Measurements from ENCODE around the gene GMPS.
"Not testable (repeated sequence)": the region's sequence is repeated elsewhere in the genome, so short reads cannot be mapped to it uniquely, and the experiment has no call there.

Gene GMPS

GRCh38 chr3:155859859-155860258 lies 10.6 kb upstream of the GMPS start:
- H3K9ac ChIP-seq (ENCODE audit: low read length) = peak overlapping the region; percentile 62
- no peaks in the 10 kb centered on the region for H3K4me1 ChIP-seq (ENCODE audit: control insufficient read depth, insufficient read depth, low read length)
- H3K9me3 ChIP-seq (ENCODE audit: control insufficient read depth, low read length) = no peaks in the 10 kb centered on the region
- no peaks in the 10 kb centered on the region for H3K36me3 ChIP-seq (ENCODE audit: control insufficient read depth, insufficient read depth, low read length, severe bottlenecking)
- peak overlapping the region; percentile 70 for H3K4me3 ChIP-seq (ENCODE audit: low read length)
- no peaks in the 10 kb centered on the region for H3K27me3 ChIP-seq (replicated peaks; ENCODE audit: control insufficient read depth, insufficient read depth, low read length)
- DNase-seq (ENCODE audit: low read depth) = peak; percentile 60

- H3K9ac ChIP-seq (ENCODE audit: low read length); H3K4me1 ChIP-seq (ENCODE audit: control insufficient read depth, insufficient read depth, low read length); H3K27me3 ChIP-seq (replicated peaks; ENCODE audit: control insufficient read depth, insufficient read depth, low read length); H3K36me3 ChIP-seq (ENCODE audit: control insufficient read depth, insufficient read depth, low read length, severe bottlenecking); H3K9me3 ChIP-seq (ENCODE audit: control insufficient read depth, low read length); H3K4me3 ChIP-seq (ENCODE audit: low read length); DNase-seq (ENCODE audit: low read depth): not testable (repeated sequence)
These were observed 10.0 kb upstream of the GMPS start for GRCh38 chr3:155860424-155860823.

GRCh38 chr3:155861476-155862183 lies 8.8 kb upstream of the GMPS start:
- Histone ChIP-seq H3K36me3 (ENCODE audit: control insufficient read depth, insufficient read depth, low read length, severe bottlenecking) (no peaks in the 10 kb centered on the region), H3K9me3 (ENCODE audit: control insufficient read depth, low read length) (no peaks in the 10 kb centered on the region), H3K4me3 (ENCODE audit: low read length) (no peak overlapping the region), H3K4me1 (ENCODE audit: control insufficient read depth, insufficient read depth, low read length) (no peaks in the 10 kb centered on the region), H3K9ac (ENCODE audit: low read length) (no peak overlapping the region), H3K27me3 (replicated peaks; ENCODE audit: control insufficient read depth, insufficient read depth, low read length) (no peaks in the 10 kb centered on the region)
- no peak for DNase-seq (ENCODE audit: low read depth)

- H3K4me3 ChIP-seq (ENCODE audit: low read length); H3K4me1 ChIP-seq (ENCODE audit: control insufficient read depth, insufficient read depth, low read length); H3K36me3 ChIP-seq (ENCODE audit: control insufficient read depth, insufficient read depth, low read length, severe bottlenecking); H3K9me3 ChIP-seq (ENCODE audit: control insufficient read depth, low read length); H3K27me3 ChIP-seq (replicated peaks; ENCODE audit: control insufficient read depth, insufficient read depth, low read length); H3K9ac ChIP-seq (ENCODE audit: low read length): not testable (repeated sequence)
- peak; percentile 25 for DNase-seq (ENCODE audit: low read depth)
These were observed 8.0 kb upstream of the GMPS start for GRCh38 chr3:155862290-155862982.

GRCh38 chr3:155863072-155863784 lies 7.2 kb upstream of the GMPS start:
- Histone ChIP-seq H3K9me3 (ENCODE audit: control insufficient read depth, low read length) (no peaks in the 10 kb centered on the region), H3K36me3 (ENCODE audit: control insufficient read depth, insufficient read depth, low read length, severe bottlenecking) (no peaks in the 10 kb centered on the region), H3K27me3 (replicated peaks; ENCODE audit: control insufficient read depth, insufficient read depth, low read length) (no peaks in the 10 kb centered on the region), H3K4me3 (ENCODE audit: low read length) (no peak overlapping the region), H3K4me1 (ENCODE audit: control insufficient read depth, insufficient read depth, low read length) (no peaks in the 10 kb centered on the region), H3K9ac (ENCODE audit: low read length) (no peak overlapping the region)
- no peak for DNase-seq (ENCODE audit: low read depth)

GRCh38 chr3:155869691-155870090 lies 759 bp upstream of the GMPS start:
- Histone ChIP-seq H3K4me3 (ENCODE audit: low read length) (peak overlapping the region; percentile 88), H3K27me3 (replicated peaks; ENCODE audit: control insufficient read depth, insufficient read depth, low read length) (no peaks in the 10 kb centered on the region), H3K36me3 (ENCODE audit: control insufficient read depth, insufficient read depth, low read length, severe bottlenecking) (no peaks in the 10 kb centered on the region), H3K4me1 (ENCODE audit: control insufficient read depth, insufficient read depth, low read length) (peaks cover 16% of the 10 kb centered on the region), H3K9ac (ENCODE audit: low read length) (peak overlapping the region; percentile 90), H3K9me3 (ENCODE audit: control insufficient read depth, low read length) (no peaks in the 10 kb centered on the region)
- DNase-seq (ENCODE audit: low read depth) = no peak

- peak; percentile 76 for DNase-seq (ENCODE audit: low read depth)
- peak overlapping the region; percentile 93 for H3K9ac ChIP-seq (ENCODE audit: low read length)
These were observed 695 bp downstream of the GMPS start for GRCh38 chr3:155870945-155871745.

GRCh38 chr3:155871746-155872158 lies 1.3 kb downstream of the GMPS start:
- Histone ChIP-seq H3K4me3 (ENCODE audit: low read length) (peak overlapping the region; percentile 89), H3K9me3 (ENCODE audit: control insufficient read depth, low read length) (no peaks in the 10 kb centered on the region), H3K36me3 (ENCODE audit: control insufficient read depth, insufficient read depth, low read length, severe bottlenecking) (no peaks in the 10 kb centered on the region), H3K9ac (ENCODE audit: low read length) (peak overlapping the region; percentile 93), H3K27me3 (replicated peaks; ENCODE audit: control insufficient read depth, insufficient read depth, low read length) (no peaks in the 10 kb centered on the region), H3K4me1 (ENCODE audit: control insufficient read depth, insufficient read depth, low read length) (peaks cover 16% of the 10 kb centered on the region)
- DNase-seq (ENCODE audit: low read depth) = no peak

More at GRCh38 chr3:155870945-155871745, 695 bp downstream of the GMPS start:
- no peaks in the 10 kb centered on the region for H3K36me3 ChIP-seq (ENCODE audit: control insufficient read depth, insufficient read depth, low read length, severe bottlenecking)
- H3K4me3 ChIP-seq (ENCODE audit: low read length) = peak overlapping the region; percentile 89
- H3K27me3 ChIP-seq (replicated peaks; ENCODE audit: control insufficient read depth, insufficient read depth, low read length) = no peaks in the 10 kb centered on the region
- H3K4me1 ChIP-seq (ENCODE audit: control insufficient read depth, insufficient read depth, low read length) = peaks cover 16% of the 10 kb centered on the region
- H3K9me3 ChIP-seq (ENCODE audit: control insufficient read depth, low read length) = no peaks in the 10 kb centered on the region

GRCh38 chr3:155872904-155873646 lies 2.6 kb downstream of the GMPS start:
- peak overlapping the region; percentile 89 for H3K4me3 ChIP-seq (ENCODE audit: low read length)
- H3K36me3 ChIP-seq (ENCODE audit: control insufficient read depth, insufficient read depth, low read length, severe bottlenecking) = no peaks in the 10 kb centered on the region
- no peak overlapping the region for H3K9ac ChIP-seq (ENCODE audit: low read length)
- no peaks in the 10 kb centered on the region for H3K27me3 ChIP-seq (replicated peaks; ENCODE audit: control insufficient read depth, insufficient read depth, low read length)
- peaks cover 16% of the 10 kb centered on the region for H3K4me1 ChIP-seq (ENCODE audit: control insufficient read depth, insufficient read depth, low read length)
- no peaks in the 10 kb centered on the region for H3K9me3 ChIP-seq (ENCODE audit: control insufficient read depth, low read length)
- peak; percentile 22 for DNase-seq (ENCODE audit: low read depth)

- DNase-seq (ENCODE audit: low read depth) = no peak
- H3K9me3 ChIP-seq (ENCODE audit: control insufficient read depth, low read length) = no peaks in the 10 kb centered on the region
- no peaks in the 10 kb centered on the region for H3K27me3 ChIP-seq (replicated peaks; ENCODE audit: control insufficient read depth, insufficient read depth, low read length)
- H3K9ac ChIP-seq (ENCODE audit: low read length) = no peak overlapping the region
- H3K4me3 ChIP-seq (ENCODE audit: low read length) = no peak overlapping the region
- H3K36me3 ChIP-seq (ENCODE audit: control insufficient read depth, insufficient read depth, low read length, severe bottlenecking) = no peaks in the 10 kb centered on the region
- peaks cover 10% of the 10 kb centered on the region for H3K4me1 ChIP-seq (ENCODE audit: control insufficient read depth, insufficient read depth, low read length)
These were observed 5.6 kb downstream of the GMPS start for GRCh38 chr3:155876037-155876436.
